ENCODE results near the gene LTB4R2.

- TF ChIP-seq POLR2A (IDR thresholded peaks at IDR 0.05), result no peak
- TF ChIP-seq CTCF (IDR thresholded peaks at IDR 0.05), result no peak
Measured at GRCh38 chr14:24263848-24264247, 46.1 kb upstream of the LTB4R2 start.

Measured in suprapubic skin (tissue), 3 donors.